ENCODE results near the gene OMD. TPM values are rescaled to one million over a fixed set of nuclear protein-coding genes. Genes with fewer than 3 reads are reported as not detected.

OMD gene
- total RNA-seq, 1 donor from 2014 or later: not detected

GRCh38 chr9:92463387-92463786 is 39.1 kb upstream of the OMD start:
- DNase-seq (ENCODE audit: low spot score in 2 of 2, unreplicated experiment in 2 of 2): no peak
- Mint-ChIP-seq H3K9me3 (no peaks in the 10 kb centered on the region), H3K27ac (no peak overlapping the region), H3K27me3 (ENCODE audit: low read depth) (no peaks in the 10 kb centered on the region), H3K36me3 (no peaks in the 10 kb centered on the region), H3K4me3 (no peak overlapping the region), H3K4me1 (peaks cover 8% of the 10 kb centered on the region)
- no peak for TF ChIP-seq CTCF (IDR thresholded peaks at IDR 0.05; ENCODE audit: unreplicated experiment)

GRCh38 chr9:92457576-92457975 is 33.3 kb upstream of the OMD start:
- DNase-seq (ENCODE audit: low spot score in 2 of 2, unreplicated experiment in 2 of 2): no peak
- Mint-ChIP-seq H3K27me3 (ENCODE audit: low read depth) (no peaks in the 10 kb centered on the region), H3K4me3 (no peak overlapping the region), H3K27ac (no peak overlapping the region), H3K4me1 (peaks cover 2% of the 10 kb centered on the region), H3K9me3 (no peaks in the 10 kb centered on the region), H3K36me3 (no peaks in the 10 kb centered on the region)
- no peak for TF ChIP-seq CTCF (IDR thresholded peaks at IDR 0.05; ENCODE audit: unreplicated experiment)

- Mint-ChIP-seq H3K27ac (no peak overlapping the region), H3K4me3 (no peak overlapping the region), H3K27me3 (ENCODE audit: low read depth) (no peaks in the 10 kb centered on the region), H3K36me3 (no peaks in the 10 kb centered on the region), H3K9me3 (no peaks in the 10 kb centered on the region), H3K4me1 (no peaks in the 10 kb centered on the region)
- no peak for DNase-seq (ENCODE audit: low spot score in 2 of 2, unreplicated experiment in 2 of 2)
- TF ChIP-seq CTCF (IDR thresholded peaks at IDR 0.05; ENCODE audit: unreplicated experiment): no peak
Measured at GRCh38 chr9:92455217-92455616, 30.9 kb upstream of the OMD start.

GRCh38 chr9:92446536-92446935 is 22.3 kb upstream of the OMD start:
- no peaks in the 10 kb centered on the region for H3K36me3 Mint-ChIP-seq
- no peak overlapping the region for H3K27ac Mint-ChIP-seq
- H3K4me1 Mint-ChIP-seq: peaks cover 1% of the 10 kb centered on the region
- no peak overlapping the region for H3K4me3 Mint-ChIP-seq
- TF ChIP-seq CTCF (IDR thresholded peaks at IDR 0.05; ENCODE audit: unreplicated experiment): no peak
- no peaks in the 10 kb centered on the region for H3K27me3 Mint-ChIP-seq (ENCODE audit: low read depth)
- DNase-seq (ENCODE audit: low spot score in 2 of 2, unreplicated experiment in 2 of 2): no peak
- H3K9me3 Mint-ChIP-seq: no peaks in the 10 kb centered on the region

- Mint-ChIP-seq H3K27me3 (ENCODE audit: low read depth) (no peaks in the 10 kb centered on the region), H3K9me3 (no peaks in the 10 kb centered on the region), H3K27ac (no peak overlapping the region), H3K36me3 (no peaks in the 10 kb centered on the region), H3K4me3 (no peak overlapping the region), H3K4me1 (peaks cover 1% of the 10 kb centered on the region)
- no peak for DNase-seq (ENCODE audit: low spot score in 2 of 2, unreplicated experiment in 2 of 2)
- no peak for TF ChIP-seq CTCF (IDR thresholded peaks at IDR 0.05; ENCODE audit: unreplicated experiment)
Measured at GRCh38 chr9:92444841-92445240, 20.6 kb upstream of the OMD start.

GRCh38 chr9:92440751-92441046 is 16.4 kb upstream of the OMD start:
- H3K27ac Mint-ChIP-seq: no peak overlapping the region
- H3K4me3 Mint-ChIP-seq: no peak overlapping the region
- peaks cover 1% of the 10 kb centered on the region for H3K4me1 Mint-ChIP-seq
- peaks cover 5% of the 10 kb centered on the region for H3K9me3 Mint-ChIP-seq
- H3K27me3 Mint-ChIP-seq (ENCODE audit: low read depth): no peaks in the 10 kb centered on the region
- no peaks in the 10 kb centered on the region for H3K36me3 Mint-ChIP-seq
- DNase-seq (ENCODE audit: low spot score in 2 of 2, unreplicated experiment in 2 of 2): no peak
- TF ChIP-seq CTCF (IDR thresholded peaks at IDR 0.05; ENCODE audit: unreplicated experiment): no peak

All from mesothelial cell of epicardium (in vitro differentiated cells).